Body of pancreas (tissue), 4 donors: ENCODE data around the gene MRPL34. TPM values are rescaled to one million over a fixed set of nuclear protein-coding genes. Genes with fewer than 3 reads are reported as not detected.

ENCODE experiments used
- ATAC-seq: fragments of 150-250 bp; one replicate; pipeline ENCODE4 v1.9.1; 2016
- DNase-seq, 4 donors: peaks; one replicate each; pipeline ENCODE4 v3.0.0-alpha.2; 2019
- H3K27ac ChIP-seq, 4 donors: fragments of 200-600 bp; sonication (generic); 1 replicate in 3 of 4; 2 replicates in 1 of 4; pipeline versions ENCODE4 v1.5.1 to v1.6.1; 2016 to 2019; ENCODE audit warnings: mild to moderate bottlenecking in 1 of 4, mixed read lengths in 1 of 4, moderate library complexity in 1 of 4
- H3K27me3 ChIP-seq, 2 donors: fragments of 200-600 bp; sonication (generic); one replicate each; pipeline ENCODE4 v1.6.0; 2016; ENCODE audit warnings: mild to moderate bottlenecking in 1 of 2
- H3K36me3 ChIP-seq, 2 donors: fragments of 200-600 bp; sonication (generic); replicated peaks in 1 of 2; 2 replicates each; pipeline ENCODE4 v1.5.1; 2016; ENCODE audit warnings: low read depth in 2 of 2; ENCODE audit not compliant: insufficient read depth in 1 of 2
- H3K4me1 ChIP-seq: fragments of 200-600 bp; sonication (generic); one replicate; pipeline ENCODE4 v1.6.0; 2016
- H3K4me3 ChIP-seq, 2 donors: fragments of 200-600 bp; sonication (generic); 1 replicate in 1 of 2; 2 replicates in 1 of 2; pipeline ENCODE4 v1.5.1; 2016 to 2019
- H3K9me3 ChIP-seq, 3 donors: fragments of 200-600 bp; sonication (generic); 1 replicate in 2 of 3; 2 replicates in 1 of 3; pipeline ENCODE4 v1.5.1; 2016
- POLR2A ChIP-seq, 3 donors: fragments of 450-650 bp; IDR thresholded peaks; one replicate each; pipeline ENCODE4 v1.6.1; 2016; ENCODE audit warnings: antibody characterized with exemption in 3 of 3, mild to moderate bottlenecking in 2 of 3
- WGBS, 2 donors: methylation state at CpG; one replicate each; pipeline ENCODE4 v1.1.5; 2017; 5-methylcytosine and 5-hydroxymethylcytosine counted together
- intact Hi-C: fragments of 100-400 bp; cut with DNase I; formaldehyde crosslinking; loops from one replicate; pipeline ENCODE4 v1.15.1; 2023
- total RNA-seq, 2 donors: library from RNA; depleted of rRNA; stranded (reverse); fragments of >200 nt; gene quantifications; one replicate each; pipeline ENCODE4 v1.1.0, GENCODE V29; 2016
- TF ChIP-seq, protein P1 (sequence below), 7 experiments: fragments of 450-650 bp in 4 of 7; fragments of 200-600 bp in 3 of 7; sonication (generic) in 3 of 7; IDR thresholded peaks; one replicate each; pipeline ENCODE4 v1.5.1; 2016 to 2019; ENCODE audit warnings: antibody characterized with exemption in 7 of 7

Gene MRPL34
- total RNA-seq, 2 donors from 2014 or later = 47.7 to 152 TPM

DNA sequence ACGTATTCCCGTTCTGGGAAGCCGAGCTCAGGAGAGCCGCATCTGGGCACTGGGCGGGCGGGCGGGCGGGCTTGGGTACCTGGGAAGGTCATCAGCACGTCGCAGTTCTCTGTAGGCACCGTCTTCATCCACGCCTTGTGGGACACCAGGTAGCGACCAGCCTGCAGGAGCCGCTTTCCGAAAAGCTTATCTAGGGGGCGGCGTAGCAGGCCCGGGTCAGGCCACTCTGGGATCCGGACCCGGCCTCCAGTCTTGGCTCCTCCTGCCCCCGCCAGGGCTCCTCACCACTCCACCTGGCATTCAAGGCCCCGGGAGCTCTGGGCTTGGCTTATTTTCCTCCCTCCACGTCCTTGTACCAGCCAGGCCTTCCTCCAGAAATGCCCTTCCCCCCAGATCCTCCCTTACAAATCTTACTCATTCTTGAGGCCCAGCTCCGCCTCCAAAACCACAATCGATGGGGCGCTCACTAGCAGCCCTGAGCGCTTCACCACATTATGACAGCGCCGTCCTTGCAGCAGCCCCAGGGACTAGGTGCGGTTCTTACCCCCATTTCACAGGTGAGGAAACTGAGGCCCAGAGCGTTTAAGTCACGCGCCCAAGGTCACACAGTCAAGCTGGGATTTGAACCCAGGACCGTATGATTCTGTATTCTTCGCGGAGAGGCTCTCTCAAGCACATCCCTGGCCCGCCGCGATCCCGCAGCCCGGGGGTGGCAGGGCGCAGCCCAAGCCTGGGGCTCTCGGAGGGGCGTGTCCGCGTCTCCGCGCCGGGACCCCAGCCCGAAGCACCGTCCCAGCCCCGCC lies 28.1 kb downstream of the MRPL34 start:
- H3K27me3 ChIP-seq = no peaks in the 10 kb centered on the region
- H3K9me3 ChIP-seq = no peaks in the 10 kb centered on the region
- ATAC-seq (no peak), DNase-seq (peak in 3 of 4 donors; percentile 32 to 55 (median 45))
- no peak for TF ChIP-seq POLR2A (IDR thresholded peaks at IDR 0.05)
- TF ChIP-seq, protein P1, sequence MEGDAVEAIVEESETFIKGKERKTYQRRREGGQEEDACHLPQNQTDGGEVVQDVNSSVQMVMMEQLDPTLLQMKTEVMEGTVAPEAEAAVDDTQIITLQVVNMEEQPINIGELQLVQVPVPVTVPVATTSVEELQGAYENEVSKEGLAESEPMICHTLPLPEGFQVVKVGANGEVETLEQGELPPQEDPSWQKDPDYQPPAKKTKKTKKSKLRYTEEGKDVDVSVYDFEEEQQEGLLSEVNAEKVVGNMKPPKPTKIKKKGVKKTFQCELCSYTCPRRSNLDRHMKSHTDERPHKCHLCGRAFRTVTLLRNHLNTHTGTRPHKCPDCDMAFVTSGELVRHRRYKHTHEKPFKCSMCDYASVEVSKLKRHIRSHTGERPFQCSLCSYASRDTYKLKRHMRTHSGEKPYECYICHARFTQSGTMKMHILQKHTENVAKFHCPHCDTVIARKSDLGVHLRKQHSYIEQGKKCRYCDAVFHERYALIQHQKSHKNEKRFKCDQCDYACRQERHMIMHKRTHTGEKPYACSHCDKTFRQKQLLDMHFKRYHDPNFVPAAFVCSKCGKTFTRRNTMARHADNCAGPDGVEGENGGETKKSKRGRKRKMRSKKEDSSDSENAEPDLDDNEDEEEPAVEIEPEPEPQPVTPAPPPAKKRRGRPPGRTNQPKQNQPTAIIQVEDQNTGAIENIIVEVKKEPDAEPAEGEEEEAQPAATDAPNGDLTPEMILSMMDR (IDR thresholded peaks at IDR 0.05) = no peak
- H3K4me3 ChIP-seq = peak overlapping the region; percentile 36 to 51
- H3K4me1 ChIP-seq = peaks cover 41% of the 10 kb centered on the region
- 38 to 50% methylated on average over 17 to 52 of the region's 52 CpGs for whole genome bisulfite sequencing, 2 donors
- no peaks in the 10 kb centered on the region for H3K36me3 ChIP-seq
- H3K27ac ChIP-seq = peak overlapping the region in 3 of 4 donors; percentile 37 to 63 (median 39)
- intact Hi-C loops = no loop called here

DNA sequence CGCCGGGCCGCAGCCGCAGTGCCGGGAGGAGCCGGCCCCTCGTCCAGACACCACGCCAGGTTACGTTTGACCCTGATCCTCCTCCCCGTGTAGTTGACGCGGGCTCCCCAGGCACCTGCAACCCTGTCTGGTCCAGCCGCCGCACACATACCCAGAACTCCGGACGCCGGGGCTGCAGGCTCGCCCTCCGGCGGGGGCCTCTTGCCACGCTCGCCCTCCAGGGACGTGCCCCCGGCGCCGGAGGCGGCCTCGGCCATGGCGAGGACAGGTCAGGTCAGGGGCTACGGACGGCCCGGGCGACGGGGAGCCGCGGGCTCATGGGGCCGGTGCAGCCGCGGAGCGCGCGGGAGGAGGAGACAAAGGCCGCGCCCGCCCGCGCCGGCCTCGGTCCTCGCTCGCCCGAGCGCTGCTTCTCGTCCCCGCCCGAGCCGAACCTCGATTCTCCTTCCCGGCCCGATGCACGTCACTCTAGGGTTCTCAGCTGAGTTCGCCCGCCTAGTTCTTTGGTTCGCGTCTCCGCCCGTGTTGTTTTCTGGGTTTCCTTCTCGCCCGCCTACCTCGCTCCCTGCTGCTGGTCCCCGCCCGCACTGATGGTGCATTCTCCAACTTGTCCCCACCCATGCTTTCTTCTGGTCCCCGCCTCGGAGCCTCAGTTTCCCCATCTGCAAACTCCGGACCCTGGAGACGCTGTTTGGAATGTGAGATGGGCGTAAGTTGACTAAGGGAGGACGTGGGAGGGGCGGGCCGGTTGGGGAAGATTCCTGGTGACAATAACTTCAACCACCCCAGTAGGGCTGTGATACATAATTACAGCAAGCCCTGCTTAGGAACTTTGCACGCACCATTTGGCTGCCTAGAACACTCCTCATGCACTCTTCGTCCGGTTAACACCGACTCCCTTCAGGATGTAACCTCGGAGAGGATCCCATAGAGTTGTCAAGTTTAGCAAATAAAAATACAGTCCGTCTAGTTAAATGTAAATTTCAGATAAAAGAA lies 29.0 kb downstream of the MRPL34 start, which contains the start of gene ANO8:
ANO8 (minus strand) TSS at position 442 of the 996 bp plus-strand sequence; CDS start at position 257, 185 bp downstream.
- Histone ChIP-seq H3K36me3 (no peaks in the 10 kb centered on the region), H3K27ac (peak within 1 kb of the TSS; percentile 18 to 63 (median 38)), H3K9me3 (no peaks in the 10 kb centered on the region), H3K27me3 (no peaks in the 10 kb centered on the region), H3K4me3 (peak within 1 kb of the TSS; percentile 36 to 51), H3K4me1 (peaks cover 34% of the 10 kb centered on the region)
- TF ChIP-seq, protein P1 (IDR thresholded peaks at IDR 0.05) = peak in 1 of 7 experiments; percentile 5
- no peak for TF ChIP-seq POLR2A (IDR thresholded peaks at IDR 0.05)
- intact Hi-C loops = no loop called here
- DNase-seq (peak; percentile 92 to 94 (median 93)), ATAC-seq (peak; percentile 75)
- 1 to 3% methylated on average over 38 to 86 of the region's 86 CpGs for WGBS, 2 donors

DNA sequence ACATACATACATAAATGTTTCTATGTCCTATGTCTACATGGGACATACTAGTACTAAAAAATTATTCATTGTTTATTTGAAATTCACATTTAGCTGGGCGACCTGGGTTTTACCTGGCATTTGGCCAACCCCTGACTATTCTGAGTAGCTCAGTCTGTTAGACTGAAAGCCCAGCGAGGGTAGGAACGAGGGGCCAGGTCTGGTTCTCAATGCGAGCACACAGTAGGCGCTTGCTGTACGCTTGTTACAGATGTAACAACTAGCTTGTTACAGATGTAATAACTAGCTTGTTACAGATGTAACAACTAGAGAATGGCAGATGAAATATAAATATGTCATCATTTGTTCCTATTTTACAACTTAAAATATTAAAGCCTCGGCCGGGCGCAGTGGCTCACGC lies 29.9 kb downstream of the MRPL34 start:
- TF ChIP-seq, protein P1 (IDR thresholded peaks at IDR 0.05) = no peak
- no peak for TF ChIP-seq POLR2A (IDR thresholded peaks at IDR 0.05)
- Histone ChIP-seq H3K27me3 (no peaks in the 10 kb centered on the region), H3K27ac (no peak overlapping the region), H3K4me1 (peaks cover 34% of the 10 kb centered on the region), H3K9me3 (no peaks in the 10 kb centered on the region), H3K4me3 (no peak overlapping the region), H3K36me3 (no peaks in the 10 kb centered on the region)
- WGBS, 2 donors = 60 to 65% methylated on average over 10 of the region's 10 CpGs
- no peak for ATAC-seq
- DNase-seq = no peak
- intact Hi-C loops = no loop called here

GRCh38 chr19:17336872-17337674 lies 31.4 kb downstream of the MRPL34 start, which contains the start of gene GTPBP3:
Gene GTPBP3, plus strand, starts transcription at chr19:17337553. Its CDS starts 59 bp downstream, at chr19:17337612.
- 0 to 1% methylated on average over 37 to 40 of the region's 41 CpGs for WGBS, 2 donors
- H3K4me1 ChIP-seq = peaks cover 34% of the 10 kb centered on the region
- intact Hi-C loops = no loop called here
- ATAC-seq = peak; percentile 93
- H3K27ac ChIP-seq = peak within 1 kb of the TSS; percentile 79 to 92 (median 88)
- peak within 1 kb of the TSS; percentile 66 to 77 for H3K4me3 ChIP-seq
- H3K9me3 ChIP-seq = no peaks in the 10 kb centered on the region
- no peaks in the 10 kb centered on the region for H3K27me3 ChIP-seq
- no peaks in the 10 kb centered on the region for H3K36me3 ChIP-seq
- peak; percentile 97 to 99 (median 98) for DNase-seq
- peak in 2 of 3 donors; percentile 53 to 57 for TF ChIP-seq POLR2A (IDR thresholded peaks at IDR 0.05)
- TF ChIP-seq, protein P1 (IDR thresholded peaks at IDR 0.05) = peak in 1 of 7 experiments; percentile 16
